ENCODE measurements around the gene NDUFS8. TPM values are rescaled to one million over a fixed set of nuclear protein-coding genes. Genes with fewer than 3 reads are reported as not detected.
"Not testable (repeated sequence)": the region's sequence is repeated elsewhere in the genome, so short reads cannot be mapped to it uniquely, and the experiment has no call there.

NDUFS8 gene
- total RNA-seq (2021) = 220 and 234 TPM in 2 replicates
- percentile 76 among the genes with signal in this experiment for Bru-seq, nascent RNA
- percentile 70 among the genes with signal in this experiment for BruChase-seq, experiment 1, labeled RNA remaining after a 2-hour chase
- percentile 77 among the genes with signal in this experiment for BruChase-seq, experiment 2, labeled RNA remaining after a 6-hour chase
- long read RNA-seq, transcript NDUFS8-201 (7 exons, 791 nt) = major isoform, 221 of 311 reads
- long read RNA-seq, transcript NDUFS8-210 (3 exons, 353 nt) = minor isoform, 7 of 311 reads
- long read RNA-seq, transcript NDUFS8-207 (7 exons, 689 nt) = minor isoform, 7 of 311 reads
- long read RNA-seq, partial matches to known transcripts = 16 of 311 reads
- long read RNA-seq, other reads (novel, unspliced or antisense) = 54 of 311 reads

DNA sequence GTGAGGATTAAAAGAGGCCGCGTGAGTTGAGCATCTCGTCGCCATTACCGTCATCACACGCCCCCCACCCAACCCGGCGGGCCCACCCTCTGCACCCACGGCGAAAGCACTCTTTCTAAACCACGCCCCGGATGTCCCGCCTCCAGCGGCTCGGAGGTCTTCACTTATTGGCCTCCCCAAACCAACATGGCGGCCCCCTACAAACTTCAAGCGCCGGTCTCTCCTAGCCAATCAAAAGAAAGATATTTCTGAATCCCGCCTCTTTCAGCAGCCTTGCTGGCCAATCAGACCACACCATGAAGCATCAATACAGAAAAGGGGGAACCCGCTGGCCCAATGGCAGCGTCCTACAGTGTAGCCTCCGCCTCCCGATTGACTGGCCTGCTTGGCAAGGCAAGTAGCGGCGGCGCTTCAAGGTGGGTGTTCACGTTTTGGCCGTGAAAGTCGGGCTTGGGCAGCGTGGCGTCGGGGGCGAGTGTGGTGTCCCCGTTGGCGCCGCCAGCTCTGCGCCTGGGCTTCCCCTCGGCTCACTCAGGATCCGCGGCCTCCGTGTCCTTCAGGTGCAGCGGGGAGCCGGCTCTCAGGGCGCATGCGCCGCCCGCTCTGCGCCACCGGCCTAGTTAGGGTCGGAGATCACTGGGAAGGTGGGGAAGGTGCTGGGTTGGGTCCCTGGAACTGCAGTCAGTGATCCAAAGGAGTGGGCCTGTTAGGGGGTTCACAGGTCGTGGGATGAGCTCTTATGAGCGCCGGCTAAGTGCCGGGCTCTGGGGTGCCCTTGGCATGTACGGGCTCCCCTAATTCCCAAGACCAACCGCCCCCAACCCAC lies at the start of gene NDUFS8:
TSS of gene NDUFS8 (plus strand) at position 364 of the 826 bp plus-strand sequence. CDS start 1,471 bp downstream, outside the sequence.
- Histone ChIP-seq H3K36me3 (ENCODE audit: insufficient read depth, low read length, poor library complexity, severe bottlenecking) (peaks cover 21% of the 10 kb centered on the region), H3K9me3 (ENCODE audit: low read depth, low read length, poor library complexity, severe bottlenecking) (no peaks in the 10 kb centered on the region), H3K4me3 (ENCODE audit: low read depth, low read length, poor library complexity, severe bottlenecking) (peak within 1 kb of the TSS; percentile 76), H3K27me3 (replicated peaks; ENCODE audit: insufficient read depth, low read depth, low read length, poor library complexity) (no peaks in the 10 kb centered on the region), H3K27ac (ENCODE audit: low read depth, low read length, poor library complexity, severe bottlenecking) (peak within 1 kb of the TSS; percentile 88), H3K4me1 (ENCODE audit: insufficient read depth, low read length, poor library complexity, severe bottlenecking) (peaks cover 8% of the 10 kb centered on the region)
- no peak for TF ChIP-seq EZH2 (IDR thresholded peaks at IDR 0.05; ENCODE audit: borderline replicate concordance, low read depth, low read length, poor library complexity, severe bottlenecking)
- TF ChIP-seq, protein P1, sequence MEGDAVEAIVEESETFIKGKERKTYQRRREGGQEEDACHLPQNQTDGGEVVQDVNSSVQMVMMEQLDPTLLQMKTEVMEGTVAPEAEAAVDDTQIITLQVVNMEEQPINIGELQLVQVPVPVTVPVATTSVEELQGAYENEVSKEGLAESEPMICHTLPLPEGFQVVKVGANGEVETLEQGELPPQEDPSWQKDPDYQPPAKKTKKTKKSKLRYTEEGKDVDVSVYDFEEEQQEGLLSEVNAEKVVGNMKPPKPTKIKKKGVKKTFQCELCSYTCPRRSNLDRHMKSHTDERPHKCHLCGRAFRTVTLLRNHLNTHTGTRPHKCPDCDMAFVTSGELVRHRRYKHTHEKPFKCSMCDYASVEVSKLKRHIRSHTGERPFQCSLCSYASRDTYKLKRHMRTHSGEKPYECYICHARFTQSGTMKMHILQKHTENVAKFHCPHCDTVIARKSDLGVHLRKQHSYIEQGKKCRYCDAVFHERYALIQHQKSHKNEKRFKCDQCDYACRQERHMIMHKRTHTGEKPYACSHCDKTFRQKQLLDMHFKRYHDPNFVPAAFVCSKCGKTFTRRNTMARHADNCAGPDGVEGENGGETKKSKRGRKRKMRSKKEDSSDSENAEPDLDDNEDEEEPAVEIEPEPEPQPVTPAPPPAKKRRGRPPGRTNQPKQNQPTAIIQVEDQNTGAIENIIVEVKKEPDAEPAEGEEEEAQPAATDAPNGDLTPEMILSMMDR (conservative IDR thresholded peaks at IDR 0.05; ENCODE audit: low read depth, low read length) = no peak
- ChIA-PET POLR2A (ENCODE audit: low non-redundant PET) (interaction anchor here (0.6 kb wide), 1 partner anchor 1009 kb away, joined by 3 read pairs; no protein-coding TSS in a partner anchor), CTCF (no interaction called here)
- BruUV-seq (replicated peaks) = no TSS peak
- intact Hi-C loops (cut with micrococcal nuclease; ENCODE audit: unreplicated experiment) = loop anchor here (10.0 kb wide), 1 partner anchor 174 kb away; no protein-coding TSS in a partner anchor
- DNase-seq (ENCODE audit: low spot score) = peak; percentile 100

DNA sequence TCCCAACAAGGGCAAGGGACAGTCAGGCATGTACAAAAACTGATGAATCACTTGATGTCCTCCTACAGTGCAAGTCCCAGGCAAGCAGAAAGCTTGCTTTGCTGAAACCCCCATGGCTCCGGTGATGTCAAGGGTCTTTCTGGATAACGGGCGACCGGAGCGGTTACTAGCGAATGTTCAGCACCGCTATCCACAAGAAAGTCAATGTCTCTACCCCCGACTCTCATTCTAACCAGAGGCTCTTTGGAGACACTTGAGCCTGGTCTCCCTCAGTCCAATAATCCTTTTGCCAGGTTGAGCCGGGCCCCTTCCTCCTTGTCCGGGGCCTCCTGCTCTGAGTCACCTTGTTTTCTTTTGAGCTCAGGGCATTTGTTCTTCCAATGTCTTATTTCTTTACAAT lies 49.3 kb upstream of the NDUFS8 start:
- CTCF ChIA-PET; intact Hi-C loops (cut with micrococcal nuclease; ENCODE audit: unreplicated experiment); H3K27ac ChIP-seq (ENCODE audit: low read depth, low read length, poor library complexity, severe bottlenecking); H3K4me3 ChIP-seq (ENCODE audit: low read depth, low read length, poor library complexity, severe bottlenecking); BruUV-seq (replicated peaks); H3K27me3 ChIP-seq (replicated peaks; ENCODE audit: insufficient read depth, low read depth, low read length, poor library complexity); H3K4me1 ChIP-seq (ENCODE audit: insufficient read depth, low read length, poor library complexity, severe bottlenecking); POLR2A ChIA-PET (ENCODE audit: low non-redundant PET); DNase-seq (ENCODE audit: low spot score); H3K9me3 ChIP-seq (ENCODE audit: low read depth, low read length, poor library complexity, severe bottlenecking); H3K36me3 ChIP-seq (ENCODE audit: insufficient read depth, low read length, poor library complexity, severe bottlenecking): not testable (repeated sequence)

DNA sequence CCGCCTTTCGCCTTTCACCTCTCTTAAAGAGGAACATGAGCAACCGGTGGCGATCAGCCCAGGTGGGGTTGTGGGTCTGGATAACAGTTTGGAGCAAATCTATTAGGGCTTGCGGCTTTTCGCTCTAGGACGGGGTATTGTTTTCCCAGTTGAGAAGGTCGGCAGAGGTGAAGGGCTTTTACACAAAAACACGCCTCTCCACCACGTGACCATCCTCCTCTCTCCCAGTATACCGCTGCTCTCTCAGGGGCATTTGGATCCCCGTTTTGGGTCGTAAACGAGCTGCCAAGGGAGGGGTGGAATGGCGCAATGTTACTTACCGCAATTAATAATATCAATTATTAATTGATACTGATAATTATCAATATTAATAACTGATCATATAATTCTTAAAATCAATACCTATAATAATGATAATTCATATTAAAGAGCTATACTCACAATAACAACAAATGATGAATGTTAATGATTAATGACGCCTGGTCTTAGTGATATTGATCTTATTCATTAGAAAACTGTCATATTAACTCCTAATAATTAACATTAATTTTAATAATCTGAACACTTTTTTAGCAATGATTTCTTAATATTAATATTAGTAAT lies 48.1 kb upstream of the NDUFS8 start:
- H3K27ac ChIP-seq (ENCODE audit: low read depth, low read length, poor library complexity, severe bottlenecking); BruUV-seq (replicated peaks): not testable (repeated sequence)
- POLR2A ChIA-PET (ENCODE audit: low non-redundant PET) = interaction anchor here (0.6 kb wide), 1 partner anchor 24 kb away, joined by 3 read pairs; no protein-coding TSS in a partner anchor

DNA sequence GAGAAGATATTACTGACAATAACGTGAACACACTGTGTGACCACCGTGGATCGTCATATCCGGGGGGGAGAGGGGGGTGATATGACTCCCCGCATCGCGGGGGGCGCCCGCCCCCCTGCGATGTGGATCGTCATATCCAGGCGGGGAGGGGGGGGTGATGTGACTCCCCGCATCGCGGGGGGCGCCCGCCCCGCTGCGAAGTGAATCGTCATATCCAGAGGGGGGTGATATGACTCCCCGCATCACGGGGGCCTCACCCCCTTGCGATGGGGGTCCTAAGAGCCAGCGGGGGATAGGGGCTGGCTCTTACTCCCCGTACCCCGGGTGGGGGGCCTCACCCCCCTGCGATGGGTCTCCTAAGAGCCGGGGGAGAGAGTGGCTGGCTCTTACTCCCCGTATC lies 46.5 kb upstream of the NDUFS8 start:
- no TSS peak for BruUV-seq (replicated peaks)
- intact Hi-C loops (cut with micrococcal nuclease; ENCODE audit: unreplicated experiment) = no loop called here
- Histone ChIP-seq H3K27me3 (replicated peaks; ENCODE audit: insufficient read depth, low read depth, low read length, poor library complexity) (no peaks in the 10 kb centered on the region), H3K36me3 (ENCODE audit: insufficient read depth, low read length, poor library complexity, severe bottlenecking) (no peaks in the 10 kb centered on the region), H3K9me3 (ENCODE audit: low read depth, low read length, poor library complexity, severe bottlenecking) (no peaks in the 10 kb centered on the region), H3K4me1 (ENCODE audit: insufficient read depth, low read length, poor library complexity, severe bottlenecking) (no peaks in the 10 kb centered on the region), H3K4me3 (ENCODE audit: low read depth, low read length, poor library complexity, severe bottlenecking) (peak overlapping the region; percentile 17), H3K27ac (ENCODE audit: low read depth, low read length, poor library complexity, severe bottlenecking) (no peak overlapping the region)
- ChIA-PET CTCF (no interaction called here), POLR2A (ENCODE audit: low non-redundant PET) (no interaction called here)
- TF ChIP-seq, protein P1 (conservative IDR thresholded peaks at IDR 0.05; ENCODE audit: low read depth, low read length) = no peak
- TF ChIP-seq EZH2 (IDR thresholded peaks at IDR 0.05; ENCODE audit: borderline replicate concordance, low read depth, low read length, poor library complexity, severe bottlenecking) = no peak
- no peak for DNase-seq (ENCODE audit: low spot score)

More for the DNA sequence above, 48.1 kb upstream of the NDUFS8 start:
- CTCF ChIA-PET = interaction anchor here (0.6 kb wide), 1 partner anchor 650 kb away, joined by 3 read pairs; no protein-coding TSS in a partner anchor
- H3K9me3 ChIP-seq (ENCODE audit: low read depth, low read length, poor library complexity, severe bottlenecking); DNase-seq (ENCODE audit: low spot score); H3K27me3 ChIP-seq (replicated peaks; ENCODE audit: insufficient read depth, low read depth, low read length, poor library complexity); H3K4me3 ChIP-seq (ENCODE audit: low read depth, low read length, poor library complexity, severe bottlenecking); H3K36me3 ChIP-seq (ENCODE audit: insufficient read depth, low read length, poor library complexity, severe bottlenecking); H3K4me1 ChIP-seq (ENCODE audit: insufficient read depth, low read length, poor library complexity, severe bottlenecking); intact Hi-C loops (cut with micrococcal nuclease; ENCODE audit: unreplicated experiment): not testable (repeated sequence)

DNA sequence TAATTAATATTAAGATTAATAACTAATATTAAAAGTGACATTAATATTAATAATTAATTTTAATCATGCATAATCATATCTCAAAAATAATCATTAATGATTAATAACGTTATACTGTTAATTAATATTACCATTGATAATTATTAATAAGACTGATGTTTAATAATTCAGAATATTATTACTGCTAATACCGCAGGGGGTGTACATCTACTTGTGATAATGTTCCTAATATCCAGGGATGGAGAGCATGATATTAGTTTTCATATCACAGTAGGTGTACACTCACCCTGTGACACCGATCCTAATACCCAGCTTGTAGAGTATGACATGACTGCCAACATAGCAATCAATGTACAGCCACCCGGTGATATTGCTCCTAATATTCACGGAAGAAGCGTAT lies 45.2 kb upstream of the NDUFS8 start:
- POLR2A ChIA-PET (ENCODE audit: low non-redundant PET); H3K27ac ChIP-seq (ENCODE audit: low read depth, low read length, poor library complexity, severe bottlenecking); H3K9me3 ChIP-seq (ENCODE audit: low read depth, low read length, poor library complexity, severe bottlenecking); intact Hi-C loops (cut with micrococcal nuclease; ENCODE audit: unreplicated experiment); H3K36me3 ChIP-seq (ENCODE audit: insufficient read depth, low read length, poor library complexity, severe bottlenecking); DNase-seq (ENCODE audit: low spot score); H3K4me3 ChIP-seq (ENCODE audit: low read depth, low read length, poor library complexity, severe bottlenecking); H3K4me1 ChIP-seq (ENCODE audit: insufficient read depth, low read length, poor library complexity, severe bottlenecking); H3K27me3 ChIP-seq (replicated peaks; ENCODE audit: insufficient read depth, low read depth, low read length, poor library complexity); BruUV-seq (replicated peaks); CTCF ChIA-PET: not testable (repeated sequence)
